NCI-H748 treated with DMSO at 0.1 percent for 48 hours (cell line): Measurements from ENCODE around the gene PTPRM.

Source experiments
- DNase-seq: peaks from one replicate; lab custom pipeline; 2025; lab: John Stamatoyannopoulos, UW

Gene PTPRM

GRCh38 chr18:7899078-7899477, 332.0 kb downstream of the PTPRM start:
- no peak for DNase-seq

DNA sequence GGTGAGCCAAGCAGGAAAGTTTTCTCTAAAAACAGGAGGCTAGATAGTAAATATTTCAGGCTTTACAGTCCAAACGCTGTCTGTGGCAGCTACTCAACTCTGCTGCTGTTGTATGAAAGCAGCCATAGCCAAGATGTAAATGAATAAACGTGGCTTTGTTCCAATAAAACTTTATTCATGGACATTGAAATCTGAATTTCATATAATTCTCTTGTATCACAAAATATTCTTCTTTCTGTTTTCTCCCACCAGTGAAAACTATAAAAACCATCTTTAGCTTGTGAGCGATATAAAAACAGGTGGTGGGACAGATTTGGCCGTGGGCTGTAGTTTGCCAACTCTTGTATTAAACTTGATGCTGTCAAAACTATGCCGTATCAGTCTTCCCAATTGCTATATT, 333.0 kb downstream of the PTPRM start:
- DNase-seq = no peak

DNA sequence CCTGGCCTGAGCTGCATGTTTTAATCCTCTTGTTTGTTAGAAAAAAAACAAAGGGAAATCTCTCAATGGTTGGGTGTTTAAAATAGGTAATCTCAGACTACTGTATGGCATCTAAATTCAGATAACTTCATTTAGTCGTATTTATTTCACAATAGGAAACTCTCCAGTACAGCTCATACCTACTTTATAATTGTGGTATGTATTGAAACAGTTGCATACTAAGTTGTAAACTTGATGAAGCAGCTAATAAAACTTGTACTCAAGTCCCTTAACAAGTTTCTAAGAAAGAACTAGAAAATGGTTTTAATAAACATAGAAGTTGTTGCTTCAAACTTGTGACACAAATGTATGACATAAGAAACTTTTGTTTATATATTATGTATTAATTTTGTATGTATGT, 334.5 kb downstream of the PTPRM start:
- DNase-seq = no peak

- DNase-seq = no peak
Measured at GRCh38 chr18:7902399-7902839, 335.3 kb downstream of the PTPRM start.

DNA sequence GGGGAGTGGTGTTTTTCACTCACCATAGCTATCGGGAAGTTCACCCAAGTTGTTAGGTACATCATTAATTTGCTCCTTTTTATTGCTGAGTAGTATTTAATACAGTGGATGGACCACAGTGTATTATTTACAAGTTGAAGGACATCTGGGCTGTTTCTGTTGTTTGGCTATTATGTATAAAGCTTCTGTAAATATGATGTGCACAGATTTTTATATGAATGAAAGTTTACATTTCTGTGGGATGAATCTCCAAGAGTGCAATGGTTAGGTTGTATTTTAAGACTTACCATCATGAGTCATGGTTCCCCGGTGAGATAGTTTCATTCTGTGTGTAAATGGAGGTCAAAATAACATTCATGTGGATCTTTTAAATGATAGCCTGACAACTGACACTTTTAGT, 337.4 kb downstream of the PTPRM start:
- DNase-seq = no peak

GRCh38 chr18:7908681-7909299, 341.7 kb downstream of the PTPRM start:
- peak; percentile 100 for DNase-seq

- no peak for DNase-seq
Measured at GRCh38 chr18:7914834-7915670, 347.9 kb downstream of the PTPRM start.

- no peak for DNase-seq
Measured at GRCh38 chr18:7918701-7919100, 351.6 kb downstream of the PTPRM start.

DNA sequence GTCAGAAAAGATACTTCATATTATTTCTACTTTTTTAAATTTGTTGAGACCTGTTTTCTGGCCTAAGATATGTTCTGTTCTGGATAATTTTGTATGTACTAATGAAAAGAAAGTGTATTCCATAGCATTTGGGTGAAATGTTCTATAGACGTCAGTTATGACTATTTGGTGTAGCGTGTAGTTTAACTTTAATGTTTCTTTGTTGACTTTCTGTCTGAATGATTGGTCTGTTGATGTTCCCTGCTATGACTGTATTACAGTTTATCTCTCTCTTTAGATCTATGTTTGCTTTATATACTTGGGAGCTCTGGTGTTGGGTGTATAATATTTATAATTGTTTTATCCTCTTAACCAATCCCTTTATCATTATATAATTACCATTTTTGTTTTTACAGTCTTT, 352.4 kb downstream of the PTPRM start:
- DNase-seq = peak; percentile 26

DNA sequence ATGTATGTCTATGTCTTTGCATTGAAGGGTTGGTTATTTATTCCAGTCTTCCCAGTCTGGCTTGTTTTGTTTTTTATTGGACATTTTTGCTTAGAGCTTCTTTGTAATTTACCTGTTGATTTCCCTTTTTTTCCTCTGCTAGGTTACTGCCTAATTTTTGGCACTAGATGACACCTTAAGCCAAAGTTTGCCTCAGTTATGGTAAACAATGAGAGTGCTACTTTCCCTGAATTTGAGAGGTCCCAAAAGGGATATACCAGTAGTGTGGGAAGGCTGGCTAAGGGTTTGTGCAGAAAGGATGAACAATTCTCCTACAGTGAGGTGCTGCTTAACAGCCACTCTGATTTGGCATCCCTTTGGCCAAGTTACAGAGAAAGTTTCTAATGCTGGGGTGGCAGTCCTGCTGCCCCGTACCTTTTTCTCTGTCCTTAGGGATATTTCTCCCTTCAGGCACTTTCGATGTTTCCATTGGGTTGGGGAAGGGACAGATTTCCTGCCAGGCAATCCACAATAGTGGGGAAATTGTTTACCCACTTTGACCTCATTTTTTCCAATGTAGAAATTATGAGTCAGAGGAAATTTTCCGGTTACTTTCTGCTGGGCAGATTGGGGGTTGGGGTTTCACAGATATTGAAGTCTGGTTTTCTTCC, 354.9 kb downstream of the PTPRM start:
- no peak for DNase-seq

DNA sequence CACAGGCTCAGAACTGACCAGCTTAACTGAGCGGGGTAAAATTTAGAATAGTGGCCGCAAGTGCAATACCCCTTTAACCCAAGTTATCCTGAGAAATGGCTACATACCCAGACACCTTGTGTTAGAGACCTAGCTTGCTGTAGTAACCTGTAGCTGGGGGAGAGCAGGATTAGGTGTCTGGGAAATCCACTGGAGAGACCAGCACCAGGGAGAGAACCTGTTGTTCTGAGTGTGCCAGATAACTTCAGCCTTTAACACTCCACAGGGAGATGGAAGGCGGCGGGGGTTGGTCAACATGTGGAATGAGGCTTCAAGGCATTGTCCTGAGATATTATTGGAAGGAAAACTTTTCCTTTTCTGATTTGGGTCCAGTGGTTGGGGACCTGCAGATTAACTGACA, 356.0 kb downstream of the PTPRM start:
- DNase-seq = no peak

DNA sequence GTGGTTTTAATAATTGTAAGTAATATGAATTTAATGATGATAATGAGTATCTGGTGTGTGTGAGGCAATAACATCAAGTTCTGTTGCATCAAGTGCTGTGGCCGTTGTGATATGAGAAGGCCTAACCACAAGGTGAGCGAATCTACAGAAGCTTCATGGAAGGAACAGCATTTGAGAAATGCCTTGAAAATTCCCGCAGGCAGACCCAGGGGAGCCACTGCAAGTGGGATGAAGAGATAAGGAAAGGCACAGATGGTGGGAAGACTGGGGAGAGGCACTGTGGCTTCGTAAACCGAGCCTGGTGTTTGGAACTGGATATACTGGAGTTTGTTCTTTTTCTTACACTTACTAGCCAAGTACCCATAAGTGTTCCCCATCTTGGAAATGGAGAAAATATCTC, 357.5 kb downstream of the PTPRM start:
- DNase-seq = no peak

GRCh38 chr18:7926526-7926925, 359.4 kb downstream of the PTPRM start:
- peak; percentile 80 for DNase-seq

GRCh38 chr18:7927119-7927518, 360.0 kb downstream of the PTPRM start:
- no peak for DNase-seq

GRCh38 chr18:7931763-7932162, 364.6 kb downstream of the PTPRM start:
- no peak for DNase-seq

DNA sequence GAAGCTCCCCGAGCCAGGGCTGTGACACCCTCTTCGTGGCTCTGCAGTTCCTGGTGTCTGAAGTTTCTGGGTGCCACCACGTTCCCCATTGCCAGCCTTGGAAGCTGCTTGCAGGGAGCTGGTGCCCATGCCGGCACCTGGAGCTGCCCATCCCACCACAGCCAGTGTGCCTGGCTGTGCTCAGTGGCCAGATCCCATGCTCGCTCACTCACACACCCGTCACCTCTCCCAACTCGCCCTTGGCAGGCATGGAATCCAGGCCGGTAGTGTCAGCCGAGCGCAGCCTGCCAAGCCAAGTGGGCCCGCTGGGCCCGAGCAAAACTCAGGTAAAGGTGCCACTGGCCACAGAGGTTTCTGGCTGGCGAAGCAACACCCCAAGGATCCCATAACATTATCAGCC, 370.2 kb downstream of the PTPRM start:
- DNase-seq = no peak

DNA sequence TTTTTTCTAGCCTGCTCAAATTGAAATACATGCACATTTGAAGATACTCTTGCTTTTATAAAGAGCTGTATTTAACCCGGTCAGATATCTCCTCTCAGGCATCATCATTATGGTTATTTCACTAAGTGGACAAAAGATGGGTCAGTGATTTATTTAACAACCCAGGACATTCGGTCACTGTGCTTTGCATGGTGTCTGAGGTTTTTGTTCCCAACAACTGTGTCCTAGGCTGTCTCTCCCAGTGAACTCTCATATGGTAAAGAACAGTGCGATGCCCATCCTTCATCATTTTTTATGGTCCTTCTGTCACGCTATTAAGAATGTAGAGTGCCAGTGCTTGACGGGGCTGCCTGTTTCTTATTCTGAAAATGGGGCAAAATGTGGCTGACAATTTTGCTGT, 372.4 kb downstream of the PTPRM start:
- no peak for DNase-seq

- DNase-seq = no peak
Measured at GRCh38 chr18:7940379-7940778, 373.3 kb downstream of the PTPRM start.

- no peak for DNase-seq
Measured at GRCh38 chr18:7940971-7941370, 373.9 kb downstream of the PTPRM start.

GRCh38 chr18:7941533-7941932, 374.4 kb downstream of the PTPRM start:
- peak; percentile 29 for DNase-seq

DNA sequence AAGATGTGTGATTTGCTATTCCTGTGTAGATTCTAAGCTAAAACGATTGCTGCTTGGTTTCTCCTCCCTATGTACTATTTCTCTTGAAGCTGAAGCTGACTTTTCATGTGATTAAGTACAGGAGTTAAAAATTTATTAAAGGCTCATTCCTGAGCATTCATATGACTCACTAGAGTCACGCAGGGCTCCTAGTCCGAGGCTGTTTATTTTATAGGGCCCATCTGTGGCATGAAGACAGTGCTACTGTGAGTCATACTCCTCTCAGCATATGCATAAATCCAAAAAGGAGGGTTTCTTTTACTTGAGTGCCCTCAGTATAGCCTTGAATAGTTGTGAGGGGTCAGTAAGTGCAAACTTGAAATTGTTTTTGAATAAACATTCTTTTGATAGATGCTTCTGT, 378.8 kb downstream of the PTPRM start:
- no peak for DNase-seq

DNA sequence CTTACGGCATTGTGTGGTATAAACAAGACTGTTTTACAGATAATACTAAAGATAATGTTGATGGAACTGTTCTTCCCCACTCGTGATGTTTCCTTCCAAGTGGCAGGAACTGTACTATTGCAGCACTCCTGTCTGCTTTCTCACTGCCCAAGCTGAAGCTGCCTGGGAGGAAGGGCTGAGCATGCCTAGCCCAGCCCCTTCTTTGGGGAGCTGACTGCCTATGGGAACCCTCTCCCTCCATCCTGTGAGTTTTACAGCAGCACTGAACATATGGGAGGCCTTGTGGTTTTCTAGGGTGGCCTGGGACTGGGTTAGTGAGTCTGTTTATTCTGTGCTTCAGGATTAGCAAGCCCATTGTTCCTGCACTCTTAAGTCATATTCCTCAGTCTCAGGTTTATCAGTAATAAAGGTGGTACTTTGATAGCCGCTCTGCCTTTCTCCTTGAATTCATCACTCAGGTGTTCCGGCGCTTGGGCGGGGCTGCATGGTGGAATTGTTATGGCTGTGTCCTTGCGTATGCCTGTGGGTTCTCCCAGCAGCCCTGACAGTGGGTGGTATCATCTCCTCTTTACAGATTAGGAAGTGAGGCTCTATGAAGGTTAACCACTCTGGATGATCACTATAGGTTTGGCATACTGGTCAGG, 379.7 kb downstream of the PTPRM start:
- no peak for DNase-seq
